ENCODE measurements around the gene FRYL. TPM values are rescaled to one million over a fixed set of nuclear protein-coding genes. Genes with fewer than 3 reads are reported as not detected.
"Not testable (repeated sequence)": the region's sequence is repeated elsewhere in the genome, so short reads cannot be mapped to it uniquely, and the experiment has no call there.

The FRYL gene
- total RNA-seq, 1 experiment from 2014 or later, result 103 TPM

- H4K20me1 ChIP-seq (ENCODE audit: insufficient read depth, low read depth, low read length), result no peaks in the 10 kb centered on the region
- H2AFZ ChIP-seq (ENCODE audit: low read length), result no peak overlapping the region
- H3K27ac ChIP-seq (ENCODE audit: low read length), result no peak overlapping the region
- peaks cover 90% of the 10 kb centered on the region for H3K79me2 ChIP-seq (ENCODE audit: low read length)
- no peak overlapping the region for H3K4me2 ChIP-seq (ENCODE audit: low read depth, low read length, poor library complexity, severe bottlenecking)
- H3K9me3 ChIP-seq (ENCODE audit: low read length), result no peaks in the 10 kb centered on the region
- no peaks in the 10 kb centered on the region for H3K4me1 ChIP-seq (ENCODE audit: low read length)
- H3K9ac ChIP-seq (ENCODE audit: low read length), result no peak overlapping the region
- no peaks in the 10 kb centered on the region for H3K27me3 ChIP-seq (ENCODE audit: low read length)
- DNase-seq, result no peak
- H3K36me3 ChIP-seq (ENCODE audit: insufficient read depth, low read length), result no peaks in the 10 kb centered on the region
- H3K9me2 ChIP-seq (replicated peaks; ENCODE audit: insufficient read depth, low read length), result no peaks in the 10 kb centered on the region
- H3K4me3 ChIP-seq (ENCODE audit: low read length), result no peak overlapping the region
Measured at GRCh38 chr4:48642421-48643374, 137.4 kb downstream of the FRYL start.

GRCh38 chr4:48641401-48641800, 138.7 kb downstream of the FRYL start:
- no peaks in the 10 kb centered on the region for H4K20me1 ChIP-seq (ENCODE audit: insufficient read depth, low read depth, low read length)
- peaks cover under 1% of the 10 kb centered on the region; the same call in 1 of the 2 replicates for H3K4me1 ChIP-seq (ENCODE audit: low read length)
- no peaks in the 10 kb centered on the region for H3K9me3 ChIP-seq (ENCODE audit: low read length)
- no peak overlapping the region for H3K27ac ChIP-seq (ENCODE audit: low read length)
- no peak for DNase-seq
- H3K4me3 ChIP-seq (ENCODE audit: low read length), result no peak overlapping the region
- H3K4me2 ChIP-seq (ENCODE audit: low read depth, low read length, poor library complexity, severe bottlenecking), result no peak overlapping the region
- H3K9me2 ChIP-seq (replicated peaks; ENCODE audit: insufficient read depth, low read length), result no peaks in the 10 kb centered on the region
- H3K36me3 ChIP-seq (ENCODE audit: insufficient read depth, low read length), result no peaks in the 10 kb centered on the region
- H3K79me2 ChIP-seq (ENCODE audit: low read length), result peaks cover 88% of the 10 kb centered on the region
- no peak overlapping the region for H2AFZ ChIP-seq (ENCODE audit: low read length)
- H3K27me3 ChIP-seq (ENCODE audit: low read length), result no peaks in the 10 kb centered on the region
- H3K9ac ChIP-seq (ENCODE audit: low read length), result no peak overlapping the region

GRCh38 chr4:48640699-48641098, 139.4 kb downstream of the FRYL start:
- DNase-seq, result no peak
- H3K79me2 ChIP-seq (ENCODE audit: low read length), result peaks cover 88% of the 10 kb centered on the region
- H2AFZ ChIP-seq (ENCODE audit: low read length), result no peak overlapping the region
- H3K4me1 ChIP-seq (ENCODE audit: low read length), result peaks cover 7% of the 10 kb centered on the region
- no peak overlapping the region for H3K27ac ChIP-seq (ENCODE audit: low read length)
- H3K36me3 ChIP-seq (ENCODE audit: insufficient read depth, low read length), result no peaks in the 10 kb centered on the region
- no peaks in the 10 kb centered on the region for H3K27me3 ChIP-seq (ENCODE audit: low read length)
- no peak overlapping the region for H3K4me3 ChIP-seq (ENCODE audit: low read length)
- no peaks in the 10 kb centered on the region for H3K9me2 ChIP-seq (replicated peaks; ENCODE audit: insufficient read depth, low read length)
- no peaks in the 10 kb centered on the region for H4K20me1 ChIP-seq (ENCODE audit: insufficient read depth, low read depth, low read length)
- H3K9me3 ChIP-seq (ENCODE audit: low read length), result no peaks in the 10 kb centered on the region
- H3K4me2 ChIP-seq (ENCODE audit: low read depth, low read length, poor library complexity, severe bottlenecking), result no peak overlapping the region
- no peak overlapping the region for H3K9ac ChIP-seq (ENCODE audit: low read length)

- H3K27ac ChIP-seq (ENCODE audit: low read length), result no peak overlapping the region
Measured at GRCh38 chr4:48640225-48640624, 139.9 kb downstream of the FRYL start.

GRCh38 chr4:48639807-48640206, 140.3 kb downstream of the FRYL start:
- H4K20me1 ChIP-seq (ENCODE audit: insufficient read depth, low read depth, low read length), result no peaks in the 10 kb centered on the region

More at GRCh38 chr4:48640225-48640624, 139.9 kb downstream of the FRYL start:
- H4K20me1 ChIP-seq (ENCODE audit: insufficient read depth, low read depth, low read length), result no peaks in the 10 kb centered on the region
- H3K4me1 ChIP-seq (ENCODE audit: low read length), result peaks cover 12% of the 10 kb centered on the region
- H3K4me3 ChIP-seq (ENCODE audit: low read length), result no peak overlapping the region
- no peak overlapping the region for H3K9ac ChIP-seq (ENCODE audit: low read length)
- no peaks in the 10 kb centered on the region for H3K9me2 ChIP-seq (replicated peaks; ENCODE audit: insufficient read depth, low read length)
- no peaks in the 10 kb centered on the region for H3K27me3 ChIP-seq (ENCODE audit: low read length)
- H3K9me3 ChIP-seq (ENCODE audit: low read length), result no peaks in the 10 kb centered on the region
- H3K79me2 ChIP-seq (ENCODE audit: low read length), result peaks cover 88% of the 10 kb centered on the region
- H3K36me3 ChIP-seq (ENCODE audit: insufficient read depth, low read length), result no peaks in the 10 kb centered on the region
- no peak overlapping the region for H2AFZ ChIP-seq (ENCODE audit: low read length)
- H3K4me2 ChIP-seq (ENCODE audit: low read depth, low read length, poor library complexity, severe bottlenecking), result no peak overlapping the region
- DNase-seq, result no peak

GRCh38 chr4:48638586-48638985, 141.5 kb downstream of the FRYL start:
- H3K9me3 ChIP-seq (ENCODE audit: low read length); H2AFZ ChIP-seq (ENCODE audit: low read length); H4K20me1 ChIP-seq (ENCODE audit: insufficient read depth, low read depth, low read length); H3K4me2 ChIP-seq (ENCODE audit: low read depth, low read length, poor library complexity, severe bottlenecking); H3K36me3 ChIP-seq (ENCODE audit: insufficient read depth, low read length); H3K9ac ChIP-seq (ENCODE audit: low read length); H3K27ac ChIP-seq (ENCODE audit: low read length); H3K9me2 ChIP-seq (replicated peaks; ENCODE audit: insufficient read depth, low read length); H3K27me3 ChIP-seq (ENCODE audit: low read length); DNase-seq; H3K4me3 ChIP-seq (ENCODE audit: low read length): not testable (repeated sequence)
- Histone ChIP-seq H3K79me2 (ENCODE audit: low read length) (peaks cover 91% of the 10 kb centered on the region), H3K4me1 (ENCODE audit: low read length) (peaks cover 19% of the 10 kb centered on the region)

More at GRCh38 chr4:48639807-48640206, 140.3 kb downstream of the FRYL start:
- Histone ChIP-seq H2AFZ (ENCODE audit: low read length) (no peak overlapping the region), H3K4me1 (ENCODE audit: low read length) (peaks cover 16% of the 10 kb centered on the region), H3K9me3 (ENCODE audit: low read length) (no peaks in the 10 kb centered on the region), H3K27me3 (ENCODE audit: low read length) (no peaks in the 10 kb centered on the region), H3K27ac (ENCODE audit: low read length) (no peak overlapping the region), H3K9ac (ENCODE audit: low read length) (no peak overlapping the region), H3K9me2 (replicated peaks; ENCODE audit: insufficient read depth, low read length) (no peaks in the 10 kb centered on the region), H3K36me3 (ENCODE audit: insufficient read depth, low read length) (no peaks in the 10 kb centered on the region), H3K4me2 (ENCODE audit: low read depth, low read length, poor library complexity, severe bottlenecking) (no peak overlapping the region), H3K79me2 (ENCODE audit: low read length) (peaks cover 90% of the 10 kb centered on the region), H3K4me3 (ENCODE audit: low read length) (no peak overlapping the region)
- DNase-seq, result no peak

GRCh38 chr4:48636911-48637310, 143.2 kb downstream of the FRYL start:
- H3K36me3 ChIP-seq (ENCODE audit: insufficient read depth, low read length), result no peaks in the 10 kb centered on the region

GRCh38 chr4:48635980-48636379, 144.1 kb downstream of the FRYL start:
- Histone ChIP-seq H2AFZ (ENCODE audit: low read length) (no peak overlapping the region), H3K9me3 (ENCODE audit: low read length) (no peaks in the 10 kb centered on the region), H3K4me2 (ENCODE audit: low read depth, low read length, poor library complexity, severe bottlenecking) (no peak overlapping the region), H3K27me3 (ENCODE audit: low read length) (no peaks in the 10 kb centered on the region), H4K20me1 (ENCODE audit: insufficient read depth, low read depth, low read length) (no peaks in the 10 kb centered on the region), H3K9ac (ENCODE audit: low read length) (no peak overlapping the region), H3K79me2 (ENCODE audit: low read length) (peaks cover 82% of the 10 kb centered on the region), H3K4me1 (ENCODE audit: low read length) (peaks cover 19% of the 10 kb centered on the region), H3K9me2 (replicated peaks; ENCODE audit: insufficient read depth, low read length) (no peaks in the 10 kb centered on the region), H3K36me3 (ENCODE audit: insufficient read depth, low read length) (no peaks in the 10 kb centered on the region), H3K27ac (ENCODE audit: low read length) (no peak overlapping the region), H3K4me3 (ENCODE audit: low read length) (no peak overlapping the region)
- no peak for DNase-seq

More at GRCh38 chr4:48636911-48637310, 143.2 kb downstream of the FRYL start:
- H3K4me1 ChIP-seq (ENCODE audit: low read length), result peaks cover 19% of the 10 kb centered on the region
- no peaks in the 10 kb centered on the region for H3K9me2 ChIP-seq (replicated peaks; ENCODE audit: insufficient read depth, low read length)
- H3K79me2 ChIP-seq (ENCODE audit: low read length), result peaks cover 84% of the 10 kb centered on the region
- no peak overlapping the region for H2AFZ ChIP-seq (ENCODE audit: low read length)
- H4K20me1 ChIP-seq (ENCODE audit: insufficient read depth, low read depth, low read length), result no peaks in the 10 kb centered on the region
- H3K27ac ChIP-seq (ENCODE audit: low read length), result no peak overlapping the region
- no peak overlapping the region for H3K9ac ChIP-seq (ENCODE audit: low read length)
- DNase-seq, result no peak
- no peak overlapping the region for H3K4me2 ChIP-seq (ENCODE audit: low read depth, low read length, poor library complexity, severe bottlenecking)
- no peaks in the 10 kb centered on the region for H3K9me3 ChIP-seq (ENCODE audit: low read length)
- H3K27me3 ChIP-seq (ENCODE audit: low read length), result no peaks in the 10 kb centered on the region
- H3K4me3 ChIP-seq (ENCODE audit: low read length), result no peak overlapping the region

Measured in Karpas-422 (cell line).